Activated CD8-positive, alpha-beta memory T cell treated with anti-CD3 and anti-CD28 coated beads, Interleukin-2, amount 50 U/mL, for 24 hours (primary cell): ENCODE measurements around the gene INSR.

Experiments used
- DNase-seq: peaks from one replicate; pipeline ENCODE4 v3.0.0-alpha.2; 2020; ENCODE audit errors: extremely low read depth

INSR gene

GRCh38 chr19:7142771-7143170 is 151.4 kb downstream of the INSR start:
- DNase-seq, result no peak

DNA sequence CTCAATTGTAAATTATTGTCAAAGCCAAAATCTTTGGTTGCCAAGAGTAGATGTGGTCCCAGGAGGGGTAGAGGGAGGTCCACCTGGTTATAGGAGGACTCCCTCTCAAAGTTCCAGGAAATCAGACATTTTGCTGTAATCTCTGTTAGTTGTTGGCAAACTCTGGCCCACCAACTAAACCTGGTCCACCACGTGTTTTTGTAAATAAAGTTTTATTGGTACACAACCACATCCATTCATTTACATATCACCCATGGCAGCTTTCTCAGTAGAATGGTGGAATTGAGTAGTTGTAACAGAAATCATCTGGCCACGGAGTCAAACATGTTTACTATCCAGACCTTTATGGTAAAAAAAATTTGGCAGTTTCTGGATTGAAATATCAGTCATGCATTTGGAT is 154.1 kb downstream of the INSR start:
- no peak for DNase-seq

DNA sequence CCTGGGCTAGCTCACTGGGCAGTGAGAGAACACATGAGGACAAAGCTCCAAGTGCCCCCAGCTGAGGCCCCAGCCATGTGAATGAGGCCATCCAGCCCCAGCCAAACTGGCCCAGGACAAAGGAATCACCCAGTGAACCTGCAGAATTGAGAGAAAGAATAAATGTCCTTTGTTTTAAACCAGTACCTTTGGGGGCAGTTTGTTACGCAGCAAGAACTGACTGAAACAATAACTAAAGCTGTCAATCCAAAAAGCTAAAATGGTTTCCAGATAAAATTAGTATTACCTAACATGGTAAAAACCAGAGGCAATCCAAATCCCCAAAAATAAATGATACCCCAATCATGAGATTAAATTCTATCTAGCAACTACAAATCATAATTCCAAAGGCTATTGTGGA is 155.1 kb downstream of the INSR start:
- DNase-seq, result no peak

DNA sequence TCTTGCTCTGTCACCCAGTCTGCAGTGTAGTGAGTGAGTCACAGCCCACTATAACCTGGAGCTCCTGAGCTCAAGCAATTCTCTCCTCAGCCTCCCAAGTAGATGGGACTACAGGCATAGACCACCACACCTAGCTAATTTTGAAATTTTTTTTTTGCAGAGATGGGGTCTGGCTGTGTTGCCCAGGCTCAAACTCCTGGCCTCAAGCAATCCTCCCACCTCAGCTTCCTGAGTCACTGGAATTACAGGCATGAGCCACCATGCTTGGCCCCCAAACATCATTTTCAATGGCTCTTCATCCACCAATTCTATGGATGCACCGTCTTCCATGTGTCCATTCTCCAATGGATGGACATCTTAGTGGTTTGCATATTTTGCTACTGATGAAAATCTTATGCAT is 155.8 kb downstream of the INSR start:
- DNase-seq, result no peak

DNA sequence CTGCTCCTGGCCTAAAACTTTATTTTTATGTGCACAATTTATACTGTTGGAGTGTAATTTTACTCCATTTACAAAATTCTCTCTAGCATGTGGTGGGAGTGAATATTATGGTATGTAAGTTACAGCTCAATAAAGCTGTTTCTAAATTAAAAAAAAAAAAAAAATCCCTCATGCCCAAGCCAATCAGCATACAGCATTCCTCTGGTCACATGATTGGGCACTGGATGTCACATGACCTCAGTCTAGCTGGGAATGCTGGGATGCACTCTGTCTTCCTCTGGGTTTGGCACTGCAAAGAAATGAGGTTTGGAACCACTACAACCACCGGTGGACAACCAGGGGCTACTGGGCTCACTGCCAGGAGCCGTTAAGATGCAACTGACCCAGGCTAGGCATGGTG is 157.1 kb downstream of the INSR start:
- DNase-seq, result no peak

- DNase-seq, result no peak
Measured at GRCh38 chr19:7132054-7132453, 162.2 kb downstream of the INSR start.

GRCh38 chr19:7130043-7130442 is 164.2 kb downstream of the INSR start:
- no peak for DNase-seq

GRCh38 chr19:7126132-7126531 is 168.1 kb downstream of the INSR start:
- no peak for DNase-seq

GRCh38 chr19:7125221-7125620 is 169.0 kb downstream of the INSR start:
- no peak for DNase-seq

DNA sequence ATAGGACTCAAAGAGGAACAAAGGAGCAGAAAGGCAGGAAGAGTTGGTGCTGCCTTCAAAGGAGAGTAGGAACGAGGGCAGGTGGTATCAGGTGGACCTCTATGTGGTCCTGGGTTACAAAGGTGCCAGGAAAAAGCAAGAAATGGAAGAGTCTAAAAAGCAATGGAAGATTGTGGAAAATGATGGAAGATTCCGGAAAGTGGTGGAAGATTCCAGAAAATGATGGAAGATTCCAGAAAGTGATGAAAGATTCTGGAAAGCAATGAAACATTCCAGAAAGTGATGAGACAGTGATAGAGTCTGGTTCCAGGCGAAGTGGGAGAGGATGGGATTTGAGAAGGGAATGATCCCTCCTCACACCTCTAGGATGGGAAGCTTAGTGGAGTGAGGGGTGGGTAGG is 169.4 kb downstream of the INSR start:
- no peak for DNase-seq

GRCh38 chr19:7122701-7123100 is 171.5 kb downstream of the INSR start:
- DNase-seq, result no peak

GRCh38 chr19:7120499-7120898 is 173.7 kb downstream of the INSR start:
- no peak for DNase-seq

DNA sequence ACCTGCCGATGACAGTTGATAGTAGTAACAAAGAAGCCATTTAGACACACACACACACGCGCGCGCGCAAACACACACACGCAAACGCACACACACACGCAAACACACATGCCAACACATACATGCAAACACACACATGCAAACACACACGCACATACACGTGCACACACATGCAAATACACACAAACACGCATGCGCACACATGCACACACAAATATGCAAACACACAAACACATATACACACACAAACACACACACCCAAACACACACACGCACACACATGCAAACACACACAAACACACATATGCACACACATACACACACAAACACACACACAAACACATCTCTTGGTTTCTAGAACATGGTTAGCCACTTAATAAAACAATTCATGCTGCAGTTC is 174.6 kb downstream of the INSR start:
- no peak for DNase-seq

DNA sequence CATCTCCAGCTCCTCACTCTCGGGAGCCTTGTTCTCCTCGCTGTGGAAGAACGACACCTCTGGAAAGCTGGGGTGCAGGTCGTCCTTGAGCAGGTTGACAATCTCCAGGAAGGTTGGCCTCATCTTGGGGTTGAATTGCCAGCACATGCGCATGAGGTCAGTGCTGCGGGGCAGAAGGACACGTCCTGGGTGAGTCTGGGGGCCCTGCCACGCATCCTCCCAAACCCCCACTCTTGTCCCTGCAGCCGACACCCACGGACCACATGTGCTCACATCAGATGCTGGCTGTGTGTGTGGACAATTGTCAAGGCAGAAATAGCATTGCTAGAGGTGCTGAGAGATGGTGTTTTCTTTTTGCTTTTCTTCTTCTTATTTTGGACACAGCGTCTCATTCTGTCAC is 177.0 kb downstream of the INSR start:
- DNase-seq, result no peak

DNA sequence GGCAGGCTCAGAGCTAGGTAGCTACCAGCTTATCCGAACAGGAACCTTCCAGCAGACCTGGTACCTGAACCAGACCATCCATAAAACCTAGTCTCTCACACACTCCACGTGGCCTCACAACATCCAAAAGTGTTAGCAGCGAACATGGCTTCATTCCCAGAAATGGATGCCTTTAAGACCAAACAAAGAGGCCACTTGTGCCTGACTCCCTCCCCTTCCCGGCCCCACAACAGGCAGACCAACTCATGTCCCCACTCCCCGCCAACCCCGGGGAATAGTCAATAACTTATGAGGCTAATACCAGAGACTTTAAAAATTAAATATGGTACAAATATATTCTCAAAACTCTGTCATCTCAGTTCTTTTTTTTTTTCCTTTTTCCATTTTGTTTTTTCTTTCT is 178.5 kb downstream of the INSR start:
- no peak for DNase-seq

DNA sequence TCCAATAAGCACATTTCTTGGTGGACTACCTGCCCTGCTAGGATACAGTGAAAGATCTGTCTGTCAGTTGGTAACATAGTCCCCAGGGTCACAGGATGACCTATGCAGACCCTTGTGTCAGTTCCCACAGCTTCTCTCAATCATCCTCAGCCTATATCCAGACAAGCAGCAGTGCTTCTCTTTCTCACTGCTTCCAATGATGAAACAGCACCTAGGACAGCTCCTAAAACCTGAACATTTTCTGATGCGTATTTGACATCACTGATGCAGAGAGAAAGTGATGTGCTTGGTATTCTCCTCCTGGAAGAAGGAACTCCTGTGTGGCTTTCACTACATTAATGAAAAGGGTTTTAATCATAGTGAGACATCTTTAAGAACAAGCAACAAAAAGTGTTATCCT is 181.0 kb downstream of the INSR start:
- no peak for DNase-seq

DNA sequence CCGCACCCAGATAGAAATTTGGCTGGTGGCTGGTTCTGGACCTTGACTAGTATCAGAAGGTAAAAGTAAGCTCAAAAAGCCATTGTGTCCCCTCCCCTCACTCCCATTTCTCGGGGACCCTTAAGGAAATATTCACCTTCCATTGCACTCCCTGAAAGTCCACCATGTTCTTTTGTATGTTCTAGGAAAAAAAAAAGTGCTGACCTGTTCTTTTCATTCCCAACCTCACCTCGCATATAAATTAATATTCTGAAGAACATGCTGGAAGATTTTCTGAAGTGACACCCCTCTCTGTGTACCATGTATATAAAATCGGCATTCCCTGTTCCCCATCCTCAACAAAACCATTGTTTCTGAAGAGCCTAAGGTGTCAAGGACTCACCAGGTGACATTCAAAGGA is 181.5 kb downstream of the INSR start:
- DNase-seq, result no peak

DNA sequence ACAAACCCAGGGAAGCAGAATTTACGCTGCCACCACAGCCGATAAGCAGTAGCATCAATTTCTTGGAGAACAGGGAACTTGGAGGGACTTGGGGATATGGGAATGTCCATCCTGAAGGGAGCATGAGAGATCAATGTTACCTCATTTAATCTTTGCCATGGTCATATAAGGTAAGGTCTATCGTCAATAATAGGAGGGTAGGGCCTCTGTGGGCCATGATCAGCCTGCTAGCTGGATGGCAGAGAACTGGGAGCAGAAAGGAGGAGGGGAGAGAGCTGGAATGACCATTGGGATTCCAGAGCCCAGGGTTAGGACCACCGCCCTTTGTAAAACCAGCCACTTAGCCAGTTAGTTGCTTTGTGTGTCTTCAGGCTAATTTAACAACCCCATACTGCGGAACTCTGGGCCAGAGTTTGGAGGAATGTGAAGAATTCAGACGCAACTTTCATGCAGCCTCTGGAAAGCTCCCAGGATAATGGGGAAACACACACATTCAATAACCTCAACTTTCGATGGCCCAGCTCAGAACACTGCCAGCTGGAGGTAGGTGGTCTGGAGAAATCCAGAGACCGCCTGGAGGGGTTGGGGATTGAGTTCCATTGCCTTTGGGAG is 184.4 kb downstream of the INSR start:
- DNase-seq, result no peak

DNA sequence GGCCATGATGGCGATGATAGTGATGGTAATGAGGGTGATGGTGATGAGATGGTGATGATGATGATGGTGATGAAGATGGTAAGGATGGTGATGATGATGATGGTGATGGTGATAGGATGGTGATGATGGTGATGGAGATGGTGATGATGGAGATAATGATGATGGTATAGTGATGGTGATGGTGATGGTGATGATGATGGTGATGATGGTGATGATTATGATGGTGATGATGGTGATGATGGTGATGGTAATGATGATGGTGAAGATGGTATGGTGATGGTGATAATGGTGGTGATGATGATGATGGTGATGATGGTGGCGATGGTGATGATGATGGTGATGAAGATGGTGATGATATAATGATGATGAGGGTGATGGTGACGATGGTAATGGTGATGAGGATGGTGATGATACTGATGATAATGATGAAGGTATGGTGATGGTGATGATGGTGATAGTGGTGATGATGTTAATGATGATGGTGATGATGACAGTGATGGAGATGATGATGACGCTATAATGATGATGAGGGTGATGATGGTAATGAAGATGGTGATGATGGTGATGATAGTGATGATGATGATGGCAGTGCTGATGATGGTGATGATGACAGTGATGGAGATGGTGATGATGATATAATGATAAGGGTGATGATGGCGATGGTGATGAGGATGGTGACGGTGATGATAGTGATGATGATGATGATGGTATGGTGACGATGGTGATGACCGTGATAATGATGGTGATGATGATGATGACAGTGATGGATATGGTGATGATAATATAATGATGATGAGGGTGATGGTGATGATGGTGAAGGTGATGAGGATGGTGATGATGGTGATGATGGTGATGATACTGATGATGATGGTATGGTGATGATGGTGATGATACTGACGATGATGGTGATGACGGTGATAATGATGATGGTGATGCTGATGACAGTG is 187.2 kb downstream of the INSR start:
- DNase-seq, result no peak

GRCh38 chr19:7104747-7105447 is 189.3 kb downstream of the INSR start:
- no peak for DNase-seq

DNA sequence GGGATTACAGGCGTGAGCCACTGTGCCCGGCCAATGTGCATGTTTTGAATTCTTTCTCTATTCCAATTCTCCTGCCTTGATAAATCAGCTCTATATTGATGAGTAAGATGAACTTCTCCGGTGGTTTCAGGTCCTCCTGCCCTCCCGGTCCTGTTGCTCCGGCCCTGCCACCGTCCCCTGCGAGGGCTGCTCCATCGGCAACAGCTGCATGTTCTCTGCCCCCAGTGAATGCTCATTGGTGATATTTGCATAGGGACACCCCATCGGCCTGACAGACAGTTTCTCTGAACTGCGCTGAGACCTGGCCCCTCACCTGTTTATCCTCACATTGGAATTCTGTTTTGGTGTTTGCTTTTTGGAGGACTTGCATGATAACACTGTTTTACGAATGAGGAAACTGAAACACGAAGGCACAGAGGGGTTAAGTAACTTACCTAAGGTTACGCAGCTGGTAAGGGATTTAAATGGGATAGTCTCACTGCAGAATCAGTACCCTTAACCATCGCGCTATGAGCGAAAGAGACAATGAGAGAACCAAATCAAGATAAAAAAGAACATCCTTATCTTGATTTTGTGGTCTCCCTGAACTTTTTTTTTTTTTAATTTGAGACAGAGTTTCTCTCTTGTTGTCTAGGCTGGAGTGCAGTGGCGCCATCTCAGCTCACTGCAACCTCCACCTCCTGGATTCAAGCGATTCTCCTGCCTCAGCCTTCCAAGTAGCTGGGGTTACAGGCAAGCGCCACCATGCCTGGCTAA is 192.5 kb downstream of the INSR start:
- no peak for DNase-seq

DNA sequence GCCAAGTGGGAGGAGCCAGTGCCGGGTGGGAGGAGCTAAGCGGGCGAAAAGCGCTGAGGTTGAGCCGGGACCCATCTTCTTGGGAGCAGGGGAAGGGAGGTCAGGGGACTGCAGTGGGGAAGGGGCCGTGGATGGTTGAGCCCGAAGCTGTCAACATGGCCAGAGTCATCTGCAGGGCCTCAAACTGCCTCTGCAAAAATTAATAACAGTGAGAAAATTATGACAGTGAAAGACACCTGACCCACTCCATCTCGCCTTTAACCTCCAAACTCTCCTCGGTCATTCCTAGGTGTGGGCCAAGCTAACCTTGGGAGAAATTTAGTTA is 194.7 kb downstream of the INSR start:
- DNase-seq, result peak; percentile 44
